ENCODE measurements around the gene PPP4R2.

DNA sequence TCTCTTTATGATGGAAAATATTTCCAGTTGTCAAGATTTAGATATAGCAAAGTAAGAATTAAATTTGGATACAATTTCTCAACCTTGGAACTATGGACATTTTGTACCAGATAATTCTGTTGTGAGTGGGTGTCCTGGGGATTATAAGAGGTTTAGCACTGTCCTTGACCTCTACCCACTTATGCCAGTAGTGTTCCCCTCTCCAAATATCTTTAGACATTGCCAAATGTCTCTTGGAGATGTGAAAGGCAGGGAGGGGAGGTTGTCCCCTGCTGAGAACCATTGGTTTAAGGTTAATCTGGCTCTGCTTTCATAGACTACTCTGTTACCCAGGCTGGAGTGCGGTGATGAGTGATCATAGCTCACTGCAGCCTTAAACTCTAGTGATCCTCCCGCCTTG lies 64.8 kb downstream of the PPP4R2 start, which contains the start of gene EBLN2:
- TF ChIP-seq, protein P1, sequence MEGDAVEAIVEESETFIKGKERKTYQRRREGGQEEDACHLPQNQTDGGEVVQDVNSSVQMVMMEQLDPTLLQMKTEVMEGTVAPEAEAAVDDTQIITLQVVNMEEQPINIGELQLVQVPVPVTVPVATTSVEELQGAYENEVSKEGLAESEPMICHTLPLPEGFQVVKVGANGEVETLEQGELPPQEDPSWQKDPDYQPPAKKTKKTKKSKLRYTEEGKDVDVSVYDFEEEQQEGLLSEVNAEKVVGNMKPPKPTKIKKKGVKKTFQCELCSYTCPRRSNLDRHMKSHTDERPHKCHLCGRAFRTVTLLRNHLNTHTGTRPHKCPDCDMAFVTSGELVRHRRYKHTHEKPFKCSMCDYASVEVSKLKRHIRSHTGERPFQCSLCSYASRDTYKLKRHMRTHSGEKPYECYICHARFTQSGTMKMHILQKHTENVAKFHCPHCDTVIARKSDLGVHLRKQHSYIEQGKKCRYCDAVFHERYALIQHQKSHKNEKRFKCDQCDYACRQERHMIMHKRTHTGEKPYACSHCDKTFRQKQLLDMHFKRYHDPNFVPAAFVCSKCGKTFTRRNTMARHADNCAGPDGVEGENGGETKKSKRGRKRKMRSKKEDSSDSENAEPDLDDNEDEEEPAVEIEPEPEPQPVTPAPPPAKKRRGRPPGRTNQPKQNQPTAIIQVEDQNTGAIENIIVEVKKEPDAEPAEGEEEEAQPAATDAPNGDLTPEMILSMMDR (IDR thresholded peaks at IDR 0.05; ENCODE audit: insufficient read depth, low read length, poor library complexity, severe bottlenecking) = no peak
- no peak for TF ChIP-seq EZH2phosphoT487 (conservative IDR thresholded peaks at IDR 0.05; ENCODE audit: low read length)
